Adrenal gland (tissue), 12 donors: ENCODE results near the gene SLC24A2. TPM values are rescaled to one million over a fixed set of nuclear protein-coding genes. Genes with fewer than 3 reads are reported as not detected.

ENCODE experiments used
- DNase-seq, 7 donors: peaks; one replicate each; pipeline ENCODE4 v3.0.0-alpha.2; 2019 to 2020
- H3K27ac ChIP-seq, 5 donors: fragments of 200-600 bp; sonication (generic) in 4 of 5; 1 replicate in 3 of 5; 2 replicates in 2 of 5; pipeline versions ENCODE4 v1.5.1 to v1.8.0; 2016 to 2020; ENCODE audit warnings: mild to moderate bottlenecking in 1 of 5
- H3K27me3 ChIP-seq: fragments of 200-600 bp; 2 replicates; pipeline ENCODE4 v1.8.0; 2021
- H3K36me3 ChIP-seq, 2 donors: fragments of 200-600 bp; replicated peaks in 1 of 2; 1 replicate in 1 of 2; 2 replicates in 1 of 2; pipeline versions ENCODE4 v1.5.1 to v1.8.0; 2018 to 2022
- H3K4me1 ChIP-seq, 2 donors: fragments of 200-600 bp; replicated peaks in 1 of 2; 1 replicate in 1 of 2; 2 replicates in 1 of 2; pipeline versions ENCODE4 v1.5.1 to v1.8.0; 2018 to 2021
- H3K4me3 ChIP-seq, 4 donors: fragments of 200-600 bp; sonication (generic) in 3 of 4; one replicate each; pipeline ENCODE4 v1.5.1; 2016 to 2018
- H3K9me3 ChIP-seq, 3 donors: fragments of 200-600 bp; sonication (generic) in 1 of 3; replicated peaks in 1 of 3; 1 replicate in 2 of 3; 2 replicates in 1 of 3; pipeline versions ENCODE4 v1.5.1 to v1.8.0; 2016 to 2021
- CTCF ChIP-seq, 6 experiments: fragments of 450-650 bp in 4 of 6; fragments of 200-600 bp in 2 of 6; sonication (generic) in 1 of 6; IDR thresholded peaks; 1 replicate in 5 of 6; 2 replicates in 1 of 6; pipeline versions ENCODE4 v1.5.1 to v1.8.0; 2016 to 2021; ENCODE audit warnings: antibody characterized with exemption in 6 of 6, mild to moderate bottlenecking in 2 of 6, moderate library complexity in 1 of 6
- POLR2A ChIP-seq, 2 donors: fragments of 450-650 bp; IDR thresholded peaks; one replicate each; pipeline ENCODE4 v1.6.1; 2017; ENCODE audit warnings: antibody characterized with exemption in 2 of 2, mild to moderate bottlenecking in 2 of 2, moderate library complexity in 1 of 2
- WGBS, 4 donors: extraction: QIAGEN DNeasy Blood & Tissue Kit in 2 of 4; methylation state at CpG; one replicate each; pipeline versions ENCODE4 v1.1.5 to v1.1.7; 2013 to 2017; 5-methylcytosine and 5-hydroxymethylcytosine counted together
- intact Hi-C, 2 donors: fragments of 100-400 bp; cut with DNase I; formaldehyde crosslinking; loops; one replicate each; pipeline versions ENCODE4 v1.14.1 to v1.15.0; 2022 to 2023
- polyA plus RNA-seq, 3 donors: library from polyadenylated mRNA; stranded (reverse); fragments of 200-250 nt in 2 of 3; fragments of 350-450 nt in 1 of 3; fragmentation: Illumina TruSeq in 1 of 3; extraction: RNeasy Lipid Tissue Mini Kit (QIAGEN cat#74804) in 1 of 3; gene quantifications; one replicate each; pipeline ENCODE4 v1.2.3, GENCODE V29; 2013 to 2014
- total RNA-seq, 9 donors: library from RNA; depleted of rRNA in 4 of 9; stranded (reverse); fragments of >200 nt in 4 of 9; fragments of 120-200 nt in 1 of 9; fragmentation: NEBNext Ultra II Directional in 1 of 9; extraction: Animal tissue kit (Norgen Biotek cat#: 25700) in 1 of 9; gene quantifications; one replicate each; pipeline versions ENCODE4 v1.1.0 to v1.2.4, GENCODE V29; 2013 to 2023
- donor health status: healthy with polysubstance abuse.
- donor health status: Bipolar disorder and iron deficiency.
- donor health status: DM: yes; HTN: yes; CAD: no.
- donor health status: DM: no; HTN: no; CAD: no.
- donor health status: DM: no; HTN: no; CAD: no.
- donor health status: DM: yes; HTN: yes; CAD: no.

Gene SLC24A2
- total and polyA plus RNA-seq, 12 donors: 0.26 to 20.8 (median 3.4) TPM; not detected in 3

- intact Hi-C loops: no loop called here
- DNase-seq: no peak
- no peaks in the 10 kb centered on the region for H3K4me1 ChIP-seq
- no peak overlapping the region for H3K27ac ChIP-seq
- TF ChIP-seq CTCF (IDR thresholded peaks at IDR 0.05) (no peak), POLR2A (IDR thresholded peaks at IDR 0.05) (no peak)
- no peaks in the 10 kb centered on the region for H3K9me3 ChIP-seq
- no peaks in the 10 kb centered on the region for H3K27me3 ChIP-seq
- H3K4me3 ChIP-seq: no peak overlapping the region
- H3K36me3 ChIP-seq: no peaks in the 10 kb centered on the region
- WGBS, 4 donors: 61 to 89% (median 80%) methylated on average over 1 of the region's 1 CpG
These were observed 29.8 kb downstream of the SLC24A2 start for GRCh38 chr9:19759066-19759465.

GRCh38 chr9:19757745-19758144 is 31.1 kb downstream of the SLC24A2 start:
- TF ChIP-seq POLR2A (IDR thresholded peaks at IDR 0.05) (no peak), CTCF (IDR thresholded peaks at IDR 0.05) (no peak)
- Histone ChIP-seq H3K9me3 (no peaks in the 10 kb centered on the region), H3K4me1 (no peaks in the 10 kb centered on the region), H3K36me3 (no peaks in the 10 kb centered on the region), H3K27me3 (no peaks in the 10 kb centered on the region), H3K27ac (no peak overlapping the region), H3K4me3 (no peak overlapping the region)
- DNase-seq: no peak
- intact Hi-C loops: no loop called here

GRCh38 chr9:19754921-19755320 is 33.9 kb downstream of the SLC24A2 start:
- no peaks in the 10 kb centered on the region for H3K9me3 ChIP-seq
- TF ChIP-seq POLR2A (IDR thresholded peaks at IDR 0.05) (no peak), CTCF (IDR thresholded peaks at IDR 0.05) (no peak)
- H3K27ac ChIP-seq: no peak overlapping the region
- 60 to 77% (median 72%) methylated on average over 2 of the region's 2 CpGs for WGBS, 4 donors
- intact Hi-C loops: no loop called here
- no peaks in the 10 kb centered on the region for H3K27me3 ChIP-seq
- no peak for DNase-seq
- H3K36me3 ChIP-seq: no peaks in the 10 kb centered on the region
- H3K4me1 ChIP-seq: no peaks in the 10 kb centered on the region
- no peak overlapping the region for H3K4me3 ChIP-seq

- Histone ChIP-seq H3K9me3 (no peaks in the 10 kb centered on the region), H3K4me1 (no peaks in the 10 kb centered on the region), H3K4me3 (no peak overlapping the region), H3K36me3 (no peaks in the 10 kb centered on the region), H3K27ac (peak overlapping the region in 1 of 5 donors; percentile 21), H3K27me3 (no peaks in the 10 kb centered on the region)
- 28 to 44% (median 35%) methylated on average over 4 of the region's 4 CpGs for WGBS, 4 donors
- TF ChIP-seq POLR2A (IDR thresholded peaks at IDR 0.05) (no peak), CTCF (IDR thresholded peaks at IDR 0.05) (no peak)
- DNase-seq: no peak
- intact Hi-C loops: no loop called here
These were observed 40.3 kb downstream of the SLC24A2 start for GRCh38 chr9:19748278-19749126.
